T-helper 1 cell treated with Interleukin-12 subunit alpha and Interleukin-12 subunit beta and Interleukin-4 antibody, amounts not matched to agents 30 μg/mL and 1 μg/mL, for 36 hours (primary cell): ENCODE results near the gene EDN2.

Experiments used
- H3K27ac Mint-ChIP-seq: one replicate; pipeline ENCODE4 v1.8.0; 2021; ENCODE audit warnings: mild to moderate bottlenecking, mixed read lengths
- H3K27me3 Mint-ChIP-seq: one replicate; pipeline ENCODE4 v1.8.0; 2021; ENCODE audit warnings: low read depth, mixed read lengths
- H3K36me3 Mint-ChIP-seq: one replicate; pipeline ENCODE4 v1.8.0; 2021; ENCODE audit warnings: low read depth, mixed read lengths
- H3K4me1 Mint-ChIP-seq: one replicate; pipeline ENCODE4 v1.8.0; 2021; ENCODE audit warnings: low read depth, mixed read lengths
- H3K4me3 Mint-ChIP-seq: one replicate; pipeline ENCODE4 v1.8.0; 2021; ENCODE audit warnings: mild to moderate bottlenecking, moderate library complexity, mixed read lengths
- H3K9me3 Mint-ChIP-seq: one replicate; pipeline ENCODE4 v1.8.0; 2021; ENCODE audit warnings: mixed read lengths

Gene EDN2

GRCh38 chr1:41523949-41524675 is 39.6 kb upstream of the EDN2 start:
- H3K4me3 Mint-ChIP-seq, result no peak overlapping the region
- no peak overlapping the region for H3K27ac Mint-ChIP-seq

GRCh38 chr1:41523071-41523470 is 38.6 kb upstream of the EDN2 start:
- H3K4me3 Mint-ChIP-seq, result no peak overlapping the region
- H3K27ac Mint-ChIP-seq, result no peak overlapping the region
- H3K9me3 Mint-ChIP-seq, result no peaks in the 10 kb centered on the region
- H3K4me1 Mint-ChIP-seq, result no peaks in the 10 kb centered on the region
- H3K36me3 Mint-ChIP-seq, result peaks cover 24% of the 10 kb centered on the region
- H3K27me3 Mint-ChIP-seq, result no peaks in the 10 kb centered on the region

More at GRCh38 chr1:41523949-41524675, 39.6 kb upstream of the EDN2 start:
- Mint-ChIP-seq H3K27me3 (no peaks in the 10 kb centered on the region), H3K36me3 (peaks cover 23% of the 10 kb centered on the region), H3K4me1 (no peaks in the 10 kb centered on the region), H3K9me3 (no peaks in the 10 kb centered on the region)

GRCh38 chr1:41521766-41522165 is 37.3 kb upstream of the EDN2 start:
- Mint-ChIP-seq H3K27ac (no peak overlapping the region), H3K4me1 (peaks cover under 1% of the 10 kb centered on the region), H3K36me3 (peaks cover 29% of the 10 kb centered on the region), H3K27me3 (no peaks in the 10 kb centered on the region), H3K4me3 (no peak overlapping the region), H3K9me3 (no peaks in the 10 kb centered on the region)

- Mint-ChIP-seq H3K36me3 (peaks cover 29% of the 10 kb centered on the region), H3K9me3 (no peaks in the 10 kb centered on the region), H3K27me3 (no peaks in the 10 kb centered on the region), H3K4me1 (peaks cover 2% of the 10 kb centered on the region), H3K27ac (no peak overlapping the region), H3K4me3 (no peak overlapping the region)
Observed at GRCh38 chr1:41520951-41521752, 36.7 kb upstream of the EDN2 start.

GRCh38 chr1:41519667-41520066 is 35.2 kb upstream of the EDN2 start:
- Mint-ChIP-seq H3K4me3 (no peak overlapping the region), H3K9me3 (no peaks in the 10 kb centered on the region), H3K27ac (no peak overlapping the region), H3K4me1 (peaks cover 2% of the 10 kb centered on the region), H3K36me3 (peaks cover 29% of the 10 kb centered on the region), H3K27me3 (no peaks in the 10 kb centered on the region)

- H3K27me3 Mint-ChIP-seq, result no peaks in the 10 kb centered on the region
Observed at GRCh38 chr1:41518471-41518870, 34.0 kb upstream of the EDN2 start.

GRCh38 chr1:41517062-41517438 is 32.6 kb upstream of the EDN2 start:
- Mint-ChIP-seq H3K27ac (no peak overlapping the region), H3K27me3 (no peaks in the 10 kb centered on the region), H3K4me3 (no peak overlapping the region)

More at GRCh38 chr1:41518471-41518870, 34.0 kb upstream of the EDN2 start:
- H3K9me3 Mint-ChIP-seq, result no peaks in the 10 kb centered on the region
- peaks cover 2% of the 10 kb centered on the region for H3K4me1 Mint-ChIP-seq
- H3K4me3 Mint-ChIP-seq, result no peak overlapping the region
- H3K36me3 Mint-ChIP-seq, result peaks cover 27% of the 10 kb centered on the region
- H3K27ac Mint-ChIP-seq, result no peak overlapping the region

GRCh38 chr1:41516168-41517061 is 31.9 kb upstream of the EDN2 start:
- no peaks in the 10 kb centered on the region for H3K27me3 Mint-ChIP-seq
- H3K4me3 Mint-ChIP-seq, result no peak overlapping the region
- H3K9me3 Mint-ChIP-seq, result no peaks in the 10 kb centered on the region
- peaks cover 25% of the 10 kb centered on the region for H3K36me3 Mint-ChIP-seq
- H3K4me1 Mint-ChIP-seq, result peaks cover 2% of the 10 kb centered on the region
- H3K27ac Mint-ChIP-seq, result peak overlapping the region; percentile 26

More at GRCh38 chr1:41517062-41517438, 32.6 kb upstream of the EDN2 start:
- Mint-ChIP-seq H3K4me1 (peaks cover 2% of the 10 kb centered on the region), H3K36me3 (peaks cover 21% of the 10 kb centered on the region), H3K9me3 (no peaks in the 10 kb centered on the region)

GRCh38 chr1:41515778-41516167 is 31.3 kb upstream of the EDN2 start:
- Mint-ChIP-seq H3K27me3 (no peaks in the 10 kb centered on the region), H3K4me1 (peaks cover 2% of the 10 kb centered on the region), H3K36me3 (peaks cover 25% of the 10 kb centered on the region), H3K4me3 (no peak overlapping the region), H3K9me3 (no peaks in the 10 kb centered on the region), H3K27ac (no peak overlapping the region)

- H3K4me1 Mint-ChIP-seq, result peaks cover 2% of the 10 kb centered on the region
- H3K4me3 Mint-ChIP-seq, result no peak overlapping the region
- no peaks in the 10 kb centered on the region for H3K27me3 Mint-ChIP-seq
- no peaks in the 10 kb centered on the region for H3K9me3 Mint-ChIP-seq
- H3K27ac Mint-ChIP-seq, result no peak overlapping the region
- peaks cover 25% of the 10 kb centered on the region for H3K36me3 Mint-ChIP-seq
Observed at GRCh38 chr1:41515131-41515678, 30.7 kb upstream of the EDN2 start.

- H3K4me3 Mint-ChIP-seq, result no peak overlapping the region
- H3K27ac Mint-ChIP-seq, result no peak overlapping the region
- H3K9me3 Mint-ChIP-seq, result no peaks in the 10 kb centered on the region
- peaks cover 2% of the 10 kb centered on the region for H3K4me1 Mint-ChIP-seq
- H3K36me3 Mint-ChIP-seq, result peaks cover 24% of the 10 kb centered on the region
- H3K27me3 Mint-ChIP-seq, result no peaks in the 10 kb centered on the region
Observed at GRCh38 chr1:41514381-41514780, 29.9 kb upstream of the EDN2 start.

GRCh38 chr1:41513383-41513735 is 28.9 kb upstream of the EDN2 start:
- Mint-ChIP-seq H3K27me3 (no peaks in the 10 kb centered on the region), H3K9me3 (no peaks in the 10 kb centered on the region), H3K4me1 (peaks cover 2% of the 10 kb centered on the region), H3K36me3 (peaks cover 26% of the 10 kb centered on the region), H3K4me3 (no peak overlapping the region), H3K27ac (no peak overlapping the region)

- H3K36me3 Mint-ChIP-seq, result peaks cover 22% of the 10 kb centered on the region
- no peaks in the 10 kb centered on the region for H3K9me3 Mint-ChIP-seq
- no peak overlapping the region for H3K27ac Mint-ChIP-seq
- H3K4me1 Mint-ChIP-seq, result peaks cover 2% of the 10 kb centered on the region
- no peak overlapping the region for H3K4me3 Mint-ChIP-seq
- H3K27me3 Mint-ChIP-seq, result no peaks in the 10 kb centered on the region
Observed at GRCh38 chr1:41512701-41513382, 28.4 kb upstream of the EDN2 start.

GRCh38 chr1:41511239-41511540 is 26.7 kb upstream of the EDN2 start:
- Mint-ChIP-seq H3K9me3 (no peaks in the 10 kb centered on the region), H3K36me3 (peaks cover 18% of the 10 kb centered on the region), H3K27me3 (no peaks in the 10 kb centered on the region), H3K27ac (no peak overlapping the region), H3K4me1 (no peaks in the 10 kb centered on the region), H3K4me3 (no peak overlapping the region)
